GM12878 (cell line): Measurements from ENCODE around the gene ARL13A. TPM values are rescaled to one million over a fixed set of nuclear protein-coding genes. Genes with fewer than 3 reads are reported as not detected.

Experiments used
- ATAC-seq: fragments of 200-7000 bp; cut with Tn5 transposase; 3 replicates; pipeline ENCODE4 v1.9.1; 2020; ENCODE audit warnings: mild to moderate bottlenecking, moderate library complexity
- BruUV-seq: library from RNA; stranded (reverse); fragments of 400-500 nt; replicated peaks from 2 replicates; lab custom pipeline; 2021; lab: Mats Ljungman, UMichigan
- CTCF ChIA-PET: fragments of 300-600 bp; sonication (Branson Sonifier 250); formaldehyde crosslinking; extraction: SDS; loops from one replicate; lab custom pipeline; 2021; ENCODE audit warnings: inconsistent platforms; lab: Yijun Ruan, JAX
- POLR2A ChIA-PET: fragments of 350-600 bp; formaldehyde crosslinking; extraction: SDS; loops from one replicate; lab custom pipeline; 2021; ENCODE audit warnings: inconsistent platforms; lab: Charles Lee
- RAD21 ChIA-PET: fragments of 300-600 bp; sonication (Branson Sonifier 250); formaldehyde crosslinking; loops from one replicate; lab custom pipeline; 2023; ENCODE audit warnings: antibody characterized with exemption; ENCODE audit not compliant: unreplicated experiment; lab: Charles Lee
- SMC1A ChIA-PET: fragments of 300-600 bp; sonication (Branson Sonifier 250); formaldehyde crosslinking; loops from one replicate; lab custom pipeline; 2023; ENCODE audit not compliant: unreplicated experiment, uncharacterized antibody; lab: Charles Lee
- DNase-seq: peaks from one replicate; pipeline ENCODE4 v3.0.0-alpha.2; 2011; ENCODE audit warnings: low read depth, low spot score
- FAIRE-seq: peaks from 3 replicates; lab custom pipeline; 2011; peaks lifted over from hg19 to GRCh38; lab: Jason Lieb, UNC
- H2AFZ ChIP-seq: 2 replicates; pipeline ENCODE4 v1.6.0; 2011; ENCODE audit warnings: low read depth, low read length, control low read depth; ENCODE audit not compliant: control insufficient read depth
- H3K27ac ChIP-seq: 2 replicates; pipeline ENCODE4 v1.5.1; 2011; ENCODE audit warnings: control low read depth; ENCODE audit not compliant: control insufficient read depth, insufficient read depth
- H3K27me3 ChIP-seq, 2 experiments: replicated peaks in 1 of 2; 2 replicates each; pipeline versions ENCODE4 v1.6.0 to v1.6.1; 2011; ENCODE audit warnings: low read length in 1 of 2; ENCODE audit not compliant: control insufficient read depth in 2 of 2, insufficient read depth in 2 of 2
- H3K36me3 ChIP-seq, 2 experiments: 2 replicates each; pipeline ENCODE4 v1.5.1; 2011; ENCODE audit warnings: low read length in 1 of 2; ENCODE audit not compliant: control insufficient read depth in 2 of 2, insufficient read depth in 2 of 2
- H3K4me1 ChIP-seq: 2 replicates; pipeline ENCODE4 v1.6.1; 2011; ENCODE audit warnings: mild to moderate bottlenecking, low read length, moderate library complexity, mixed read lengths; ENCODE audit not compliant: control insufficient read depth, insufficient read depth
- H3K4me2 ChIP-seq: 2 replicates; pipeline ENCODE4 v1.6.0; 2011; ENCODE audit warnings: control low read depth; ENCODE audit not compliant: control insufficient read depth, insufficient read depth
- H3K4me3 ChIP-seq: fragments of 200-600 bp; sonication (generic); 2 replicates; pipeline ENCODE4 v1.5.1; 2016
- H3K79me2 ChIP-seq: 2 replicates; pipeline ENCODE4 v1.6.0; 2011; ENCODE audit warnings: low read length; ENCODE audit not compliant: control insufficient read depth, insufficient read depth
- H3K9ac ChIP-seq: 2 replicates; pipeline ENCODE4 v1.8.0; 2011; ENCODE audit warnings: low read length, control low read depth, mixed read lengths; ENCODE audit not compliant: control insufficient read depth, insufficient read depth
- H3K9me3 ChIP-seq: replicated peaks from 3 replicates; pipeline ENCODE4 v1.5.1; 2011; ENCODE audit warnings: mild to moderate bottlenecking, low read length; ENCODE audit not compliant: control insufficient read depth, insufficient read depth
- H4K20me1 ChIP-seq: 2 replicates; pipeline ENCODE4 v1.6.0; 2011; ENCODE audit not compliant: control insufficient read depth, insufficient read depth
- ATF2 ChIP-seq: IDR thresholded peaks from 2 replicates; pipeline ENCODE4 v1.6.1; 2012; ENCODE audit warnings: low read length, inconsistent platforms
- ATF3 ChIP-seq: IDR thresholded peaks from 2 replicates; pipeline ENCODE4 v1.6.1; 2011; ENCODE audit warnings: low read depth, mild to moderate bottlenecking, low read length, moderate library complexity, borderline replicate concordance; ENCODE audit errors: extremely low read depth
- ATF7 ChIP-seq: fragments of 450-650 bp; IDR thresholded peaks from 2 replicates; pipeline ENCODE4 v1.6.1; 2016; ENCODE audit warnings: low read depth, mild to moderate bottlenecking
- BCL11A ChIP-seq: IDR thresholded peaks from 2 replicates; pipeline ENCODE4 v1.6.1; 2011; ENCODE audit warnings: low read depth, low read length
- CUX1 ChIP-seq: IDR thresholded peaks from 2 replicates; pipeline ENCODE4 v1.6.1; 2012; ENCODE audit warnings: improper control_type of control experiment, low read depth, low read length; ENCODE audit not compliant: insufficient replicate concordance
- HCFC1 ChIP-seq: fragments of 150-350 bp; IDR thresholded peaks from 2 replicates; pipeline ENCODE4 v1.6.1; 2014; ENCODE audit warnings: low read length
- MEF2A ChIP-seq: IDR thresholded peaks from 2 replicates; pipeline ENCODE4 v1.6.1; 2011; ENCODE audit warnings: low read depth, mild to moderate bottlenecking, low read length, moderate library complexity; ENCODE audit not compliant: insufficient read depth
- NFIC ChIP-seq: IDR thresholded peaks from 2 replicates; pipeline ENCODE4 v1.6.1; 2012; ENCODE audit warnings: low read depth, mild to moderate bottlenecking, inconsistent platforms, low read length, moderate library complexity
- SP1 ChIP-seq: IDR thresholded peaks from one replicate; pipeline ENCODE4 v1.6.1; 2011; ENCODE audit warnings: low read depth, low read length
- ZBTB4 ChIP-seq: fragments of 450-650 bp; formaldehyde crosslinking; IDR thresholded peaks from 2 replicates; pipeline ENCODE4 v1.4.0; 2022; ENCODE audit warnings: mild to moderate bottlenecking, moderate library complexity
- WGBS: methylation state at CpG from one replicate; pipeline ENCODE4 v1.1.6; 2016; ENCODE audit warnings: low lambda C conversion rate; ENCODE audit not compliant: insufficient replicate concordance, insufficient coverage; ENCODE audit errors: missing lambda C conversion rate; 5-methylcytosine and 5-hydroxymethylcytosine counted together
- in situ Hi-C: fragments of 300-500 bp; cut with MboI; formaldehyde crosslinking; loops from 9 replicates; pipeline ENCODE4 v1.14.3; 2018; ENCODE audit warnings: mixed read lengths
- intact Hi-C: fragments of 100-400 bp; cut with micrococcal nuclease; formaldehyde crosslinking; loops from one replicate; pipeline ENCODE4 v1.14.2; 2022; ENCODE audit not compliant: unreplicated experiment
- polyA plus RNA-seq, 11 experiments: library from polyadenylated mRNA; depleted of rRNA in 4 of 11; unstranded in 6 of 11; stranded (reverse) in 5 of 11; fragments of >200 nt; fragmentation: Nextera tagmentation in 4 of 11; fragmentation: Illumina TruSeq in 1 of 11; extraction: Ambion mirVana in 4 of 11; extraction: Trizol in 1 of 11; gene quantifications; 1 replicate in 1 of 11; 2 replicates in 10 of 11; pipeline versions ENCODE4 v1.2.1 to v1.2.3, GENCODE V29; 2011 to 2016; ENCODE audit warnings: inconsistent platforms in 2 of 11, missing spikeins in 2 of 11, low read depth in 1 of 11
- total RNA-seq, 4 experiments: library from RNA; depleted of rRNA in 3 of 4; stranded (reverse); fragments of >200 nt in 3 of 4; fragmentation: Illumina TruSeq in 1 of 4; extraction: Trizol in 1 of 4; gene quantifications; 2 replicates each; pipeline versions ENCODE4 v1.2.1 to v1.2.3, GENCODE V29; 2013 to 2021

Gene ARL13A
- total and polyA plus RNA-seq, 10 of the 15 experiments (the other 5 are each of a cell fraction or from before 2014, with no cell fraction given) = not detected

- TF ChIP-seq BCL11A (0 out of 2 replicates have a peak, but pooled peaks have one; percentile 25), MEF2A (no peak), ATF7 (0 out of 2 replicates have a peak, but pooled peaks have one; percentile 13), ATF2 (peak; percentile 57), HCFC1 (no peak)
- TF ChIP-seq, all 136 proteins: peak for 11
Observed at GRCh38 chrX:100931218-100931924, 38.1 kb upstream of the ARL13A start (continued).

- H3K4me3 ChIP-seq = no peak overlapping the region
- H3K9ac ChIP-seq = no peak overlapping the region
- ChIA-PET CTCF (no interaction called here), SMC1A (interaction anchor here (0.7 to 1.5 kb wide), 3 partner anchors 10 to 16 kb away, joined by 3 to 4 read pairs (median 3); no protein-coding TSS in a partner anchor), POLR2A (interaction anchor here (0.6 kb wide), 1 partner anchor 113 kb away, joined by 4 read pairs; no protein-coding TSS in a partner anchor), RAD21 (interaction anchor here (0.8 kb wide), 1 partner anchor 36 kb away, joined by 3 read pairs; no protein-coding TSS in a partner anchor)
- TF ChIP-seq CUX1 (no peak), ZBTB4 (CRISPR knock-in tag) (no peak), NFIC (no peak), ATF3 (no peak), SP1 (no peak)
- no peaks in the 10 kb centered on the region for H3K36me3 ChIP-seq
- peaks cover 4% of the 10 kb centered on the region for H3K4me1 ChIP-seq
- H3K9me3 ChIP-seq = peaks cover 5% of the 10 kb centered on the region; the same call in 2 of the 3 replicates
- intact Hi-C loops (no loop called here), in situ Hi-C loops (no loop called here)
- ATAC-seq (peak; percentile 40), FAIRE-seq (no peak), DNase-seq (no peak)
- WGBS = 0% methylated on average over 3 of the region's 3 CpGs
- H4K20me1 ChIP-seq = no peaks in the 10 kb centered on the region
- H3K79me2 ChIP-seq = no peaks in the 10 kb centered on the region
- H3K27ac ChIP-seq = peak overlapping the region; percentile 6; the same call in 1 of the 2 replicates
- H3K27me3 ChIP-seq = no peaks in the 10 kb centered on the region
- no peak overlapping the region; the same call in 1 of the 2 replicates for H3K4me2 ChIP-seq
- no TSS peak for BruUV-seq
- no peak overlapping the region; the same call in 1 of the 2 replicates for H2AFZ ChIP-seq
Observed at GRCh38 chrX:100931925-100932285, 37.6 kb upstream of the ARL13A start.
